Measurements from ENCODE around the gene HOXC6. TPM values are rescaled to one million over a fixed set of nuclear protein-coding genes. Genes with fewer than 3 reads are reported as not detected.

Gene HOXC6
- total and polyA plus RNA-seq, 10 of the 15 experiments (the other 5 are each of a cell fraction or from before 2014, with no cell fraction given) = 0.02 to 0.55 (median 0.45) TPM; not detected in 4

- TF ChIP-seq NFYA (IDR thresholded peaks at IDR 0.05; ENCODE audit: borderline replicate concordance, low read depth, low read length) = no peak
- no peak for TF ChIP-seq CTCF (IDR thresholded peaks at IDR 0.05 in 2 of 3, conservative IDR thresholded peaks at IDR 0.05 in 1 of 3; ENCODE audit: control insufficient read depth in 2 of 3, extremely low read depth in 1 of 3, insufficient read depth in 1 of 3, low read depth in 3 of 3, low read length in 3 of 3)
Observed at GRCh38 chr12:54033980-54034784, 5.9 kb downstream of the HOXC6 start (continued).

- peaks cover 3 to 27% of the 10 kb centered on the region in 2 experiments for H3K27me3 ChIP-seq (replicated peaks in 1 of 2; ENCODE audit: control insufficient read depth in 2 of 2, insufficient read depth in 2 of 2, low read length in 1 of 2)
- WGBS (ENCODE audit: insufficient coverage, insufficient replicate concordance, low lambda C conversion rate, missing lambda C conversion rate) = 37% methylated on average over 21 of the region's 22 CpGs
Observed at GRCh38 chr12:54034785-54035310, 6.6 kb downstream of the HOXC6 start.

More at GRCh38 chr12:54034785-54035310, 6.6 kb downstream of the HOXC6 start:
- no peak overlapping the region for H3K27ac ChIP-seq (ENCODE audit: control insufficient read depth, insufficient read depth)
- H4K20me1 ChIP-seq (ENCODE audit: control insufficient read depth, insufficient read depth) = no peaks in the 10 kb centered on the region
- H3K79me2 ChIP-seq (ENCODE audit: control insufficient read depth, insufficient read depth, low read length) = no peaks in the 10 kb centered on the region
- no peak for TF ChIP-seq POLR2AphosphoS5 (IDR thresholded peaks at IDR 0.05; ENCODE audit: low read length)
- TF ChIP-seq CHD1 (IDR thresholded peaks at IDR 0.05; ENCODE audit: low read depth, low read length) = no peak
- no peak for TF ChIP-seq EZH2 (IDR thresholded peaks at IDR 0.05; ENCODE audit: borderline replicate concordance, control insufficient read depth, low read depth, low read length)
- TF ChIP-seq ZBTB33 (IDR thresholded peaks at IDR 0.05) = no peak
- TF ChIP-seq IRF4 (IDR thresholded peaks at IDR 0.05; ENCODE audit: low read depth, low read length) = no peak
- TF ChIP-seq ZNF274 (IDR thresholded peaks at IDR 0.05; ENCODE audit: insufficient read depth, insufficient read length) = no peak
- TF ChIP-seq MLLT1 (IDR thresholded peaks at IDR 0.05) = no peak
- TF ChIP-seq GATAD2B (conservative IDR thresholded peaks at IDR 0.05; ENCODE audit: low read depth) = no peak
- no peak for TF ChIP-seq DPF2 (IDR thresholded peaks at IDR 0.05)
- TF ChIP-seq RB1 (IDR thresholded peaks at IDR 0.05; ENCODE audit: borderline replicate concordance) = no peak
- H3K36me3 ChIP-seq (ENCODE audit: control insufficient read depth in 2 of 2, insufficient read depth in 2 of 2, low read length in 1 of 2) = no peaks in the 10 kb centered on the region
- no peak overlapping the region for H3K4me2 ChIP-seq (ENCODE audit: control insufficient read depth, insufficient read depth)
- ChIA-PET POLR2A (interaction anchor here (1.0 to 1.5 kb wide), 2 partner anchors 17 to 18 kb away, joined by 3 read pairs; no protein-coding TSS in a partner anchor), CTCF (interaction anchor here (1.0 to 7.9 kb wide), 8 partner anchors 9 to 180 kb away, joined by 3 to 86 read pairs (median 8); partner anchors contain the start of genes HOXC4, HOXC8 and SMUG1), RAD21 (ENCODE audit: unreplicated experiment) (interaction anchor here (0.9 to 12.6 kb wide), 5 partner anchors 9 to 167 kb away, joined by 3 to 222 read pairs (median 3); partner anchors contain the start of gene SMUG1), SMC1A (ENCODE audit: uncharacterized antibody, unreplicated experiment) (interaction anchor here (0.6 to 5.5 kb wide), 6 partner anchors 12 to 166 kb away, joined by 3 to 126 read pairs (median 4); partner anchors contain the start of gene SMUG1)
- DNase-seq (ENCODE audit: low read depth, low spot score) = no peak
- in situ Hi-C loops (cut with MboI) (no loop called here), intact Hi-C loops (cut with micrococcal nuclease; ENCODE audit: unreplicated experiment) (no loop called here)
- no peaks in the 10 kb centered on the region for H3K9me3 ChIP-seq (replicated peaks; ENCODE audit: control insufficient read depth, insufficient read depth, low read length)
- no peak overlapping the region for H3K9ac ChIP-seq (ENCODE audit: control insufficient read depth, insufficient read depth, low read length)
- BruUV-seq (replicated peaks) = no TSS peak
- H2AFZ ChIP-seq (ENCODE audit: control insufficient read depth, low read depth, low read length) = no peak overlapping the region
- no peak overlapping the region for H3K4me3 ChIP-seq
- H3K4me1 ChIP-seq (ENCODE audit: control insufficient read depth, insufficient read depth, low read length) = peaks cover 9% of the 10 kb centered on the region; the same call in 1 of the 2 replicates
- FAIRE-seq = no peak
- no peak for ATAC-seq

Measured in GM12878 (cell line).